ENCODE results near the gene VPS35L.

DNA sequence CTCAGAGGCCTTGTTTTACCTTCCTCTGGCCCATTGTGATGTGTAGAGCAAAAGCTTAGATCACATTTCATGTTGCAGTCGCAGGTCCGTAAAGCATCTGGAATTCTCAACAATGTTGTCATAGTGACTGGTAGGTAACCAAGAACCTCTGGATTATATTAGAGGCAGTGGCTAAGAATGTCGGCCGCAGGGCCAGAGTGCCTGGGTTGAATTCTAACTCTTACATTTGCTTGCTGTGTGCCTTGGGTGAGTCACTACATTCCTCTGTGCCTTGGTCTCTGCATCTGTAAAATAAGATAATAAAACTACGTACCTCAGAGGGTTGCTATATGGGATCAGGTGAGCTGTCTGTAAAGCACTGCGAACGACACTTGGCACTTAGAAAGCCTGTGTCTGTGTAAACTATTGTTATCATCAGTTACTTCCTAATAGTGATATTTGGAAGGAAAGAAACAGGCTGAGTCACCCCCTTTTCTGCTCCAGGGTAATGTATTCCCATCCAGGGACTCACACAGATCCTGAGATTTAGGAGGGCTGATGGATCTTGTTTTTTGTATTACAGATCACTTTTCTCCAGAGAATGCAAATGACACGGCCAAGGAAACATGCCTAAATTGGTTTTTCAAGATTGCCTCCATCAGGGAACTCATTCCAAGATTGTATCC is 52.2 kb downstream of the VPS35L start:
- TF ChIP-seq MAX (IDR thresholded peaks at IDR 0.05), result no peak
- TF ChIP-seq BHLHE40 (IDR thresholded peaks at IDR 0.05; ENCODE audit: low read length), result no peak
- no peak for TF ChIP-seq FIP1L1 (IDR thresholded peaks at IDR 0.05; ENCODE audit: borderline replicate concordance, insufficient read depth, low read depth, low read length)
- no peak for TF ChIP-seq ZNF816 (CRISPR knock-in tag; IDR thresholded peaks at IDR 0.05; ENCODE audit: borderline replicate concordance)
- TF ChIP-seq POLR2A (IDR thresholded peaks at IDR 0.05; ENCODE audit: insufficient read depth in 1 of 2, low read depth in 2 of 2, low read length in 2 of 2), result no peak
- no peak for TF ChIP-seq SMAD3 (CRISPR knock-in tag; IDR thresholded peaks at IDR 0.05)
- no peak for TF ChIP-seq KDM5A (IDR thresholded peaks at IDR 0.05; ENCODE audit: borderline replicate concordance, low read length)
- TF ChIP-seq, protein P1, sequence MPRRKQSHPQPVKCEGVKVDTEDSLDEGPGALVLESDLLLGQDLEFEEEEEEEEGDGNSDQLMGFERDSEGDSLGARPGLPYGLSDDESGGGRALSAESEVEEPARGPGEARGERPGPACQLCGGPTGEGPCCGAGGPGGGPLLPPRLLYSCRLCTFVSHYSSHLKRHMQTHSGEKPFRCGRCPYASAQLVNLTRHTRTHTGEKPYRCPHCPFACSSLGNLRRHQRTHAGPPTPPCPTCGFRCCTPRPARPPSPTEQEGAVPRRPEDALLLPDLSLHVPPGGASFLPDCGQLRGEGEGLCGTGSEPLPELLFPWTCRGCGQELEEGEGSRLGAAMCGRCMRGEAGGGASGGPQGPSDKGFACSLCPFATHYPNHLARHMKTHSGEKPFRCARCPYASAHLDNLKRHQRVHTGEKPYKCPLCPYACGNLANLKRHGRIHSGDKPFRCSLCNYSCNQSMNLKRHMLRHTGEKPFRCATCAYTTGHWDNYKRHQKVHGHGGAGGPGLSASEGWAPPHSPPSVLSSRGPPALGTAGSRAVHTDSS (CRISPR knock-in tag; conservative IDR thresholded peaks at IDR 0.05), result no peak
- TF ChIP-seq FOXM1 (CRISPR knock-in tag; IDR thresholded peaks at IDR 0.05), result no peak

Measured in HepG2 (cell line).